ENCODE data around the gene BTN1A1.
"Not testable (repeated sequence)": the region's sequence is repeated elsewhere in the genome, so short reads cannot be mapped to it uniquely, and the experiment has no call there.

The BTN1A1 gene

DNA sequence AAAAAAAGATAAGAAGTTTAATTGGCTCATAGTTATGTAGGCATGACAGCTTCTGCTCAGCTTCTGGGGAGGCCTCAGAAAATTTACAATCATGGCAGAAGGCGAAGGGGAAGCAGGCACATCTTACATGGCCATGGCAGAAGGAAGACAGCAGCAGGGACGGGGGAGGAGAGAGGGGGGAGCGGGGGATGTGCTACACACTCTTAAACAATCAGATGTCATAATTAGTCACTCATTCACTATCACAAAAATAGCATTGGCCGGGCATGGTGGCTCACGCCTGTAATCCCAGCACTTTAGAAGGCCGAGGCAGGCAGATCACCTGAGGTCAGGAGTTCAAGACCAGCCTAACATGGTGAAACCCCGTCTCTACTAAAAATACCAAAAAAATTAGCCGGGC, 10.9 kb downstream of the BTN1A1 start:
- not testable (repeated sequence) for DNase-seq (ENCODE audit: low read depth in 2 of 2)

DNA sequence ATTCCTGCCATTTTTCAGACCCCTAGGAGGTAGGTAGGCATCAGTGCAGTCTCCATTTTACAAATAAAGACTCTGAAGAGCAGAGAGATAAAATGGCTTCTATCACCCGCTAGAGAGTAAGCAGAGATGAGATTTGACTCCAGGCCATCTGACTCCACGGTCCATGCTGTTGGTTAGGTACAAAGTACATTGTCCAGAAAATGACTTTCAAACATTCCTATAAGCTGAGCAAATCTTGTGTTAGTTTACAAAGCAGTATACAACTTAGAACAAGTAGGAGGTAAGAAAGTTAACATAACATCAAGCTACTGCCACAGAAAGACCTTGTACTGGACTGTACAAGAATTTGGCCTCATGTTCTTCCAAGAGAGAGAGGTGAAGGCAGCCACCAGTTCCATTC, 14.9 kb downstream of the BTN1A1 start:
- DNase-seq (ENCODE audit: low read depth in 2 of 2), result no peak

GRCh38 chr6:26516481-26517427, 16.7 kb downstream of the BTN1A1 start:
- no peak for DNase-seq (ENCODE audit: low read depth in 2 of 2)

GRCh38 chr6:26519359-26519758, 19.3 kb downstream of the BTN1A1 start:
- DNase-seq (ENCODE audit: low read depth in 2 of 2), result no peak

GRCh38 chr6:26520237-26520849, 20.2 kb downstream of the BTN1A1 start:
- peak in 1 of 2 donors; percentile 22 for DNase-seq (ENCODE audit: low read depth in 2 of 2)

DNA sequence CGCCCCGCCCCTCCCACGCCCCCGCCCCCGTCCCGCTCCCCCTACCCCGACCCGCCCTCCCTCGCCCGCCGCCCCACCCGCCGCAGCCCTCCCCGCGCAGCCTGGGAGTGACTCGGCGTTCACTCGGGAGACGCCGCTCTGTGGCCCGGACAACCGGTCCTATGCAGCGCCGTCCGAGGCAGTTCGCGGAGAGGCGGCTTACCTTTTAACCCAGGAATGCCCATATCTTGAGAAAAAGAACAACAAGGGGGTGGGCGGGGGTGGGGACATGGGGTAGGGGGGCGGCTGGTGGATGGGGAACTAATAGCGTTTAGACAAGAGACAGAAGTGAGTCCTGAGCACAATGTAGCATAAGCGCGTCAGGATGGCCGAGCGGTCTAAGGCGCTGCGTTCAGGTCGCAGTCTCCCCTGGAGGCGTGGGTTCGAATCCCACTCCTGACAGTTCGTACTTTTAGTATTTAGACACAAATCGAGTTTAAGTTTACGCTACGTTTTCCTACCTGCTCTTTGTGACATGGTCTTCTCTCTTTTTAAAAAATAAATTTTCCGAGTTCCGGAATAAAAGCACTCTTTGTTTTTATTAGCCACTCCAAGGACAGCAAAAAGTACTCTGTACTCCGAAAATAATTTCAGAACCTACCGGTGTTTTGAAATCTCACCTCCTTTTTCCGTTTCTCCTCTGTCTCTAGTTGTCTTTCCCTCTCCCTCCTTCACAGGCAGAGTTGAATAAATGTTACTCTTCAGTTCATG, 20.9 kb downstream of the BTN1A1 start:
- peak; percentile 63 to 70 for DNase-seq (ENCODE audit: low read depth in 2 of 2)

DNA sequence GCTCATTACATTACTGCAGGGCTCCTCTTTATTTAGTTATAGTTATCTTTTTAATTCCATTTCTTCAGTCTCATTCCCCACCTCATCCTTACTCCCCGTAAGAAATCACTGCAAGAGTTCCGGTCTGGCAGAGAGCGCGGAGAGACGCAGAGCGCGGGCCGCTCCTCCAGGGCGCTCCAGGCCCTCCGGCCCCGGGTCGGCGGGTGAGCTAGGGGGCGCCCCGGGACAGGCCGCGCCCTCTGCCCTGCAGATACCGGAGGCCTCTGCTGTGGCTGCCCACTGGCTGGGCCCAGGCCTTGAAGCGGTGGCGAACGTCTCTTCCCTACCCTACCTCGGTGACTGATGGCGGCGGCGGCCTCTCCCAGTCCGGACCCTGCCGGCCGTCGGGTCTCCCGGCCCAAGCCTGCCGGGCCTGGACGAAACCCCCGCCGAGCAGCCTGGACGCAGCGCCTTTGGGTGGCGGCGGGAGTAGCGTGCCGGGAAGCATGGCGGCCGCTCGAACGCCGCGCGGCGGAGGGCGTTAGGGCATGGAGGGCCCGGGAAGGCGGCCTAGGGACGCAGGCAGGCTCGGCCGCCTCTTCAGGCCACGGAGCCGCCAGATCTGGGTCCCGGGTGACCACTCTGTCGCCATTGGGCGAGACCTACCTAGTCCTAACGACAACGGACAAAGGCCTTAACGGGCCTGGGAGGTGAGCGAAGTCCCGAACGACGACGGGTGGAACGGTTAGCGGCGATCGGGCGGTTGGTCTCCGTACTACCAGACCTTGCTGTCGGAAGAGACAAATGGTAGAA, 21.7 kb downstream of the BTN1A1 start:
- DNase-seq (ENCODE audit: low read depth in 2 of 2), result peak; percentile 62 to 70

GRCh38 chr6:26522486-26523228, 22.6 kb downstream of the BTN1A1 start:
- DNase-seq (ENCODE audit: low read depth in 2 of 2), result not testable (repeated sequence)

DNA sequence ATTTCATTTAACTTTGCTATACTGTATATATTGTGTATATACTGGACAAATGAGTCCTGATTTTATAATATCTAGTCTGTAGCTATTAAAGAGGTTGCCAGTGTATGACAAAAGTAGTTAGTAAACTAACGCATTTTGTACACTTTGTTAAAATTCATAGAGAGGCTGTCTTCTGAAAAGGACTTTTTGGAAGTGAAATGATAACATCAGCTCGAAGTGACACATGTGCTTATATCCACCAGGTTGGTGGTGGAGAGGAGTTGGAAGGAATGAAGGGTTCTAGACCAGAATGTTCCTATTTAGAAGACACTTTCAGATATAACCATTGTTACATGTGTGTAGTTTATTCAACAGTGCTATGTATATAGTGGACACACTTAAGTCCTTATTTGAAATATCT, 24.2 kb downstream of the BTN1A1 start:
- DNase-seq (ENCODE audit: low read depth in 2 of 2), result not testable (repeated sequence)

GRCh38 chr6:26524722-26525370, 24.7 kb downstream of the BTN1A1 start:
- no peak for DNase-seq (ENCODE audit: low read depth in 2 of 2)

DNA sequence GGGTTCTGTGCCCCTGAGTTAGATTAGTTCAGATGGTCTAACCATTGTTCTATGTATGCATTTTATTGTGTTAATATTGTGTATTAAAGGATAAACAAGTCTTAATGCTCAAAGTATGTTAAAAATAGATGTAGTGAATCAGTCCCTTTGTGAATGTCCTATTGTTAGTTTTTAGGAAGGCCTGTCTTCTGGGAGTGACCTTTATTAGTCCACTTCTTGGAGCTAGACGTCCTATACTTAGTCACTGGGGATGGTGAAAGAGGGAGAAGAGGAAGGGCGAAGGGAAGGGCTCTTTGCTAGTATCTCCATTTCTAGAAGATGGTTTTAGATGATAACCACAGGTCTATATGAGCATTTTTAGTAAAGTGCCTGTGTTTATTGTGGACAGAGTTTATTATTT, 25.7 kb downstream of the BTN1A1 start:
- no peak for DNase-seq (ENCODE audit: low read depth in 2 of 2)

- DNase-seq (ENCODE audit: low read depth in 2 of 2), result no peak
Observed at GRCh38 chr6:26526928-26527327, 26.8 kb downstream of the BTN1A1 start.

- DNase-seq (ENCODE audit: low read depth in 2 of 2), result no peak
Observed at GRCh38 chr6:26530203-26530602, 30.1 kb downstream of the BTN1A1 start.

GRCh38 chr6:26531897-26532296, 31.8 kb downstream of the BTN1A1 start:
- no peak for DNase-seq (ENCODE audit: low read depth in 2 of 2)

GRCh38 chr6:26532699-26533531, 32.8 kb downstream of the BTN1A1 start:
- peak; percentile 74 to 94 for DNase-seq (ENCODE audit: low read depth in 2 of 2)

DNA sequence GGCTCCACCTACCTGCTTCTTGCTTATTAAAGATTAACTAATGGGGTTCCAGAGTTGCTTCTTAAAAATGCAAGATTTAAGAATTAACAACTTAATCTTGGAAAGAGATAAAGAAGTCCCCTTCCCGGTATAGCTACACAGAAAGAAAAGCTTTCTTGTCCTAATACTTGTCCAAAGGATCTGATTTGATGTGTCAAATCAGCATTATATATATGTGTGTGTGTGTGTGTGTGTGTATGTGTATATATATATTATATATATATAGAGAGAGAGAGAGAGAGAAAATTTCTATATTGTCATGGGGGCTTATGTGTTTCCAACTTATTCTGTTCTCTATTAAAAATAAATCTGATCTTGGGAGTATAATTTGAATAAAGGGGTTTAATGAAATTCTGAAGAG, 33.4 kb downstream of the BTN1A1 start:
- no peak for DNase-seq (ENCODE audit: low read depth in 2 of 2)

DNA sequence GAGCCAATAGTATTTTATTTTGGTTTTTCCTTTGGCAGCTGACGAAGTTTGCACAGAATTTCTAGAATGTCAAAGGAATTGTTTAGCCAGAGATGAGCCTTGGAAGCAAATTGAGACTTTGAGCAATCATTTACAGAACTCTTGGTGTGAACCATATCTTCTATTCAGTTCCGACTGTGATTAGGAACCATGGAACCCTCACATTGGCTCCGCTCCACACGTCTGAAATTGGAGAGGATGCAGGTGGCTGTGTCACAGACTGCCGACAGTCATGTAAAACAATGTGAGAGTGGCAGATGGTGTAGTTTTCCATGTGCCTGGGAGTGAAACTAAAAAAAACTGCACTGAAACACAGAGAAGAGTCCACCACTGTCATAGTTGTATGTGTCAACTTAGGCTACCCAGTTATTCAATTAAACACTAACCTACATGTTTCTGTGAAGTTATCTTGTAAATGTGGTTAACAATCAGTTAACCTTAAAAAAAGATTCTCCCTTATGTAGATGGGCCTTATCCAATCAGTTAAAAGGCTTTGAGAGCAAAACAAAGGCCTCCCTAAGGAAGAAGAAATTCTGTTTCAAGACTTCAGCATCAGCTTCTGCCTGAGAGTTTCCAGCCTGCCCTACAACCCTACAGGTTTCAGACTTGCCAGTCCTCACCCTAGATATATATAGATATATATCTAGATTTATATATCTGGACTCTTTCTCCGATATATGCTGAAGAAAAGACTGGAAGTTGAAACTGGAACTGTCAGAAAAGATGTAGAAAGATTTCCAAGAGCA, 34.8 kb downstream of the BTN1A1 start:
- no peak for DNase-seq (ENCODE audit: low read depth in 2 of 2)

GRCh38 chr6:26536571-26537159, 36.6 kb downstream of the BTN1A1 start:
- DNase-seq (ENCODE audit: low read depth in 2 of 2), result peak in 1 of 2 donors; percentile 18

Data from stimulated activated CD8-positive, alpha-beta memory T cell treated with anti-CD3 and anti-CD28 coated beads, Interleukin-2, amount 100 ng/mL, for 48 hours (primary cell).